Mesenteric fat pad (tissue), 1 donor: ENCODE results near the gene GSTA4. TPM values are rescaled to one million over a fixed set of nuclear protein-coding genes. Genes with fewer than 3 reads are reported as not detected.

Source experiments
- DNase-seq: peaks from one replicate; pipeline ENCODE4 v3.0.0-alpha.2; 2020; ENCODE audit warnings: low spot score
- long read RNA-seq: library from polyadenylated mRNA; unstranded; transcript quantifications from one replicate; pipeline ENCODE4 v2.0.0, GENCODE V29; 2020
- total RNA-seq: library from RNA; stranded (reverse); fragmentation: NEBNext Ultra II Directional; extraction: Animal tissue kit (Norgen Biotek cat#: 25700); gene quantifications from one replicate; pipeline ENCODE4 v1.2.1, GENCODE V29; 2021
- donor health status: DM: yes; HTN: yes; CAD: no.

Gene GSTA4, protein sequence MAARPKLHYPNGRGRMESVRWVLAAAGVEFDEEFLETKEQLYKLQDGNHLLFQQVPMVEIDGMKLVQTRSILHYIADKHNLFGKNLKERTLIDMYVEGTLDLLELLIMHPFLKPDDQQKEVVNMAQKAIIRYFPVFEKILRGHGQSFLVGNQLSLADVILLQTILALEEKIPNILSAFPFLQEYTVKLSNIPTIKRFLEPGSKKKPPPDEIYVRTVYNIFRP
- 20.4 TPM for total RNA-seq
- long read RNA-seq, transcript GSTA4-203 (7 exons, 1,334 nt): major isoform, 59 of 67 reads
- long read RNA-seq, partial matches to known transcripts: 4 of 67 reads
- long read RNA-seq, other reads (novel, unspliced or antisense): 4 of 67 reads

DNA sequence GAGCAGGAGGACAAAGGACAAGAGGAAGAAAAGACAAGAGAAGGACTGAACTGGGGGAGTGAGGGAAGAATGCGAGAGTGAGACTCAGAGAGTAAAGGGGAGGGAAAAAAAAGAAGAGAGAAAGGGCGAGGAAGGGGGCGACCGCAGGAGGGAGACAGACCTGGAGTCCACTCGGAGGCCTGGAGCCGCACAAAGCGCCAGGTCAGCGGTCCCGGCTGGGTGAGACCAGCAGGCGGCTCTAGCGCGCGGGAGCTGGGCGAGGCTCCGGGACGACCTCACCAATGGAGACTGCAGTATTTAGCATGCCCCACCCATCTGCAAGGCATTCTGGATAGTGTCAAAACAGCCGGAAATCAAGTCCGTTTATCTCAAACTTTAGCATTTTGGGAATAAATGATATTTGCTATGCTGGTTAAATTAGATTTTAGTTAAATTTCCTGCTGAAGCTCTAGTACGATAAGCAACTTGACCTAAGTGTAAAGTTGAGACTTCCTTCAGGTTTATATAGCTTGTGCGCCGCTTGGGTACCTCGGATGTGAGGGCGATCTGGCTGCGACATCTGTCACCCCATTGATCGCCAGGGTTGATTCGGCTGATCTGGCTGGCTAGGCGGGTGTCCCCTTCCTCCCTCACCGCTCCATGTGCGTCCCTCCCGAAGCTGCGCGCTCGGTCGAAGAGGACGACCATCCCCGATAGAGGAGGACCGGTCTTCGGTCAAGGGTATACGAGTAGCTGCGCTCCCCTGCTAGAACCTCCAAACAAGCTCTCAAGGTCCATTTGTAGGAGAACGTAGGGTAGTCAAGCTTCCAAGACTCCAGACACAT is at the start of gene GSTA4:
Gene GSTA4, minus strand, starts transcription at position 196 of the 824 bp plus-strand sequence. CDS start 1,041 bp downstream, outside the sequence.
- peak; percentile 97 for DNase-seq

DNA sequence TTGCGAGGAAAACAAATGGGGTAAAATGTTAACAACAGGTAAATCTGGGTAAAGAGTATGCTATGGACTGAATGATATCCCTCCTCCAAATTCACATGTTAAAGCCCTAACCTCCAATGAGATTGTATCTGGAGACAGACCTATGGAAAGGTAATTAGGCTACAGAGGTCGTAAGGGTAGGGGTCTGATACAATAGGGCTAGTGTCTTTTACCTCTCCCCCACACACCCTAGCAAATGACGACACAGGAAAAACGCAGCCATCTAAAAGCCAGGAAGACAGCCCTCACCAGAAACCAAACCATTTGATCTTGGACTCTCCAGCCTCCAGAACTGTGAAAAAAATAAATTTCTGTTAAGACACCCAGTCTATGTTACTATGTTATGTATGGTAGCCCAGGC is 49.5 kb upstream of the GSTA4 start:
- no peak for DNase-seq

DNA sequence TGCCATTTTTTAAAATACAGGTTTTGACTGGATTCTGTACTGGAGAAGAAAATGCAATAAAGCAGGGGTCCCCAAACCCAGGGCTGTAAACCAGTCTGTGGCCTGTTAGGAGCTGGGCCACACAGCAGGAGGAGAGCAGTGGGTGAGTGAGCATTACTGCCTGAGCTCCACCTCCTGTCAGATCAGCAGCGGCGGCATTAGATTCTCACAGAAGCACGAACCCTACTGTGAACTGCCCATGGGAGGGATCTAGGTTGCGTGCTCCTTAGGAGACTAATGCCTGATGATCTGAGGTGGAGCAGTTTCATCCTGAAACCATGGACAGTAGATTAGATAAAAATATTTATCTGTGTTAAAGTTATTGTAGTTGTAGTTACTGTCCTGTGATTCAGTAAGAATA is 49.0 kb upstream of the GSTA4 start:
- DNase-seq: no peak

DNA sequence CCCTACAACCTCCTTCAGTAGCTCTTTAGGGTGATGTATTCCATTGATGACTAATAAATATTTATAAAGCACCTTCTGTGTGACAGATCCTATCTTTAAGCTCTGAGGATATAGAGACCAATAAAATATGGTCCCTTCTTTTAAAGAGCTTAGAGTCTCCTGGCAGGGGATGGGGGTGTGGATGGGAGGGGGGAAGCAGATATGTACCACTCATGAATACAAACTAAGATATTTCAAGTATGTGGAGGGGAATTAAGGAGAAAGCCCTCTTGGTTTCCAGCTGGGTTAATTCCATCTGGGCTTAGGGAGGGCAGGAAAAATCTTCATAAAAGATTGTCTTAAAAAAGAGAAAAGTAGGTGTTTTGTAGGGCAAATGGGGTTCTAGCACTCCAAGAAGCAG is 48.5 kb upstream of the GSTA4 start:
- no peak for DNase-seq

DNA sequence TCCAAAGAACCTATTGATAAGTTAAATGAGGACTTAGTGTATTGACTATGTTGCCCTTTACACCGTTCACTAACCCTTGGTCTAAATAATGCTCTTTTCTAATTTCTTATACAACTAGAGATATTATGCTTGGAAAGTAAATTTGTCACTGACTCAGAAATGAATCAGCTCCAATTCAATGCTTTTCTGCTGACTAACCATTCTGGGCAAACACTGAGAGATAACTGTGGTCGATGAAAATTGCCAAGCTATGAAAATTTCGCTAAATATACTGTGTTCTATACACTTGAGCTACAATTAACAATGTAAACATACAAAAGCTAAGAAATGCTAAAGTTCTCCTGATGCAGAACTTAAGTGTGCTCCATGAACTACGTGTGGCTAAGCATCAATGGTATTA is 47.0 kb upstream of the GSTA4 start:
- no peak for DNase-seq

DNA sequence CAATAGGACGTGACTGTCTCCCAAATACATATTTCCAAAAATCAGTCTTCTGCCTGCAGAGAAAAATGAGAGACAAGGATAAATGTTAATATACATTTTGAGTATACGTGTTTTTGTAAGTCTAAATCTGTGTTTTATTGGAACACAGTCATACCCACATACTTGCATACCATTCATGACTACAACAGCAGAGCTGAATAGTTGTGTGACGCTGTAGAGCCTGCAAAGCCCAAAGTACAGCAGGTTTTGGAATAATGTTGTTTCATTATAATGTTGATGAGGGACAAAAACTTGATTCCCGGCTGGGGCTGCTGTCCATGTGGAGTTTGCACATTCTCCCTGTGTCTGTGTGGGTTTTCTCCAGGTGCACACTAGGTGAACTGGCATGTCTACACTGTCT is 46.3 kb upstream of the GSTA4 start:
- DNase-seq: no peak

DNA sequence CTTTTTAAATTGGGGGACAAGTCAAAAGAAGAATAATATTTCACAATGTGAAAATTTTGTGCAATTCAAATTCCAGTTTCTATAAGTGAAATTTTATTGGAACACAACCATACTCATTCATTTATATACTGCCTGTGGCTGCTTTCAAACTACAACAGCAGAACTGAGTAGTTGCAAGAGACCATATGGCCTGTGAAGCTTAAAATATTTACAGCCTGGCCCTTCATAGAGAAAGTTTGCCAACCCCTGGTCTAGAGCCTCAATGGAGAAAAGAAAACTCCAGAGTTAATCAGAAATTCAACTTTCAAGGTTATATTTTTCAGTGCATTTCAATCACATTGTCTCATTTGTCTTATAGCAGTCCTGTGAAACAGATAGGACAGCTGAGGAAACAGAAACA is 43.5 kb upstream of the GSTA4 start:
- no peak for DNase-seq

DNA sequence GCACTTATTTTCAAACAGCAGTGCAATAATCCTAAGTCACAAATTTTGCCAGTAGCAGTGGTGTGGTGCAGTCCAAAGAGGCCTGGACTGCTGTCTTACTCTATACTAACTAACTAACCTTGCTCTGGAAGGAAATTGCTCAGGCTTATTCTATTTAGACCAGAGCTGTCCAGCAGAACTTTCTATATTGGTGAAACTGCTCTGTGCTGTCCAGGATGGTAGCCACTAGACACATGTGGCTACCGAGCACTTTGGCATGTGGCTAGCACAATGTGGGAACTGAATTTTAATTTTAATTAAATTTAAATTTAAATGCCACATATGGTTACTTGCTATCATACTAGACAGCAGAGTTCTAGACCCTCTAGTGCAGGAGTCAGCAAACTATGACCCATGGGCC is 43.1 kb upstream of the GSTA4 start:
- DNase-seq: no peak

DNA sequence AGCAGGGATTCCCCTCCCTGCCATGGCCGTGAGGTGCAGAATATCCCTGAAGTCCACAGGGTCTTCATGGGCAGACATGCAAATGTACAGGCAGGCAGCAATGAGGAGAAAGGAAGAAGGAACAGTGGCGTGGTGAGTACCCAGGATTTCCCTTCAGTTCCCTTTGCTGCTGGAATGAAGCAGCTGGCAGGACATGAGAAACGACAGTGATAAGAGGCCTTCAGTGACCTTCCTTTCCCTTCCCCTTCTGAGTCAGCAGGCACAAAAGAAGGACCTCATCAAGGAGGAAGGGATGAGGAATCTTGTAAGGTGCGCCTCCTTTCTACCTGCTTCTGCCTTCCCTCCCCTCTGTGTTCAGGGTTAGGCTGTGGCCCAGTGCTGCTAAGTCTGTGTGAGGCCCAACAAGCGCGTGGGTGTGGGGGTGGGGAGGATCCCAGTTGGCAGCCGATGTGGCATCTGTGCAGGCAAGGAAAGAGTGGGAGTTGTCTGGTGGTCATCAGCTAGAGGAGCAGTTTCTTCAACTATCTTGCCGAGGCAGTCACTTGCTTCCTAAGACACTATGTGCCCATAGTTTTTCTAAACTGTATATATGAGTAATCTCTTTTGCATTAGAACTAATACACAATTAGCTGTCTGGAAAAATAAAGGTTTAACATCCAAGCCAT is 40.6 kb upstream of the GSTA4 start:
- DNase-seq: no peak

DNA sequence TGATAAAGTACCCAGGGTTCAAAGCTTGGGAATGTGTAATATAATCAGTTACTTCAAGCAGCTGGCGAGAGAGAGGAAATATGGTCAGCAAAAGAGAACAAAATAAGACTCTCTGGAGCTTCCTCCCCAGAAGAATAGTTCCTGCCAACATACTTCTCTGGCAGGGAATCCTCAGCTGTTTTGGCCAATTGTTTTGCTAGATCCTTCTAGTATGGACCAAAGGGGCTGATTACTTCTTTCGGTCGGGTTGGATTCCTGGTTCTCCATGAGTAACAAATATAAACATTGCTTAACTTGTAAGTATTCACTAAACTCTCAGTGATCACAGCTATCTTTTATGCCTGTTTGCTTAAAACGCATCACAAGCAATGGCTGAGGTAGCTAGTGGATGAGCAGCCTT is 38.7 kb upstream of the GSTA4 start:
- no peak for DNase-seq

DNA sequence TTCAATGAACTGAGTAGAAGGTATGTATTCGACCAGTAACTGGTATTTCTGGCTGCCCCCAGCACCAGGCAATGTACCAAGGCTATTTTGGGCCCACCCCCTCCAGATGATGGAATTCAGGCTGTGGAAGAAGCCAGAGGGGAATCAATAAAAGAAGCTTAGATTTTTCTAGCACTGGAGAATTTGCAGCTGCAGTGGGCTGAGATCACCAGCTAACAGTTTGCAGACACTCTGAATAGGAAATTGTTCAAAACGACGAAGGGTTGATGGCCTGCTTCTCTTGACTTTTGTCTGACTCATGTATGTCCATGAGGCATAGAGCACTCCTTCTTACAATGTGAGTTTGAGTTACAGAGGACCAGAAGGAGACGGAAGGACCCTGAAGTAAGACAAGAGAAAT is 37.8 kb upstream of the GSTA4 start:
- no peak for DNase-seq

DNA sequence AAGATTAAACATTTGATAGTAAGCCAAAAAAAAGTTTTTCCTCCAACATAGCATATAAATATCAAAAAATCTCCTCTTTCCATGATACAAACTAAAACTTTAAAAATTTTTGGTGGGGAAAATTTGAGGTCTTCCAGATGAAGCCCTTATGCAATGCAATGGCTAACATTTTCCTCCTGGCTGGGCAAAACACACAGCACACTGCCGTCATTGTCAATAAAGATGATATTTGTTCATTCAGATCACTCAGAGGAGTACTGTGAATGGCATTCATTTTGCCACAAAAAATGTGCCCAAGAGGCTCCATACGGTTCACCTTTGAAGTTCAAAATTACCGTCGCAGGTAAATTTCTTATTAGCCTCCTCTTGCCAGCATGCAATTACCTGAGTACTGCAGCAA is 36.2 kb upstream of the GSTA4 start:
- DNase-seq: no peak

DNA sequence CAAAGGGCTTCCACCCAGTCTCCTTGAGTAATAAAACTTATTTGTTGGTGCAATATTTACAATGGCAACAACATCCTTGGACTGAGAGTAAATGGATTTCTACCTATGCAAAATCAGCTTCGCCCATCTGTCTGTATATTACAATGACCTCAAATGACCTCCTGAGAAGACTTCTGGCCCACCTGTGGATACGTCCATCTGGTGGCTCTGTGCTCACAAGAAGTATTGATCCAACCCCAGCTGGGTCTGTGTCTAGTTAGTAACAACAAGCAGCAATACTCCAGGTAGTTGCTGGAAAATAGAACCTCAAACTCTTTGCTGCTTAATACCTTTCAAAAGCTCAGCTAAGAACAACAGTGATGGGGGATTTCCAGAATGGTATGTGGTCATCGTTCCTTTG is 34.7 kb upstream of the GSTA4 start:
- no peak for DNase-seq

DNA sequence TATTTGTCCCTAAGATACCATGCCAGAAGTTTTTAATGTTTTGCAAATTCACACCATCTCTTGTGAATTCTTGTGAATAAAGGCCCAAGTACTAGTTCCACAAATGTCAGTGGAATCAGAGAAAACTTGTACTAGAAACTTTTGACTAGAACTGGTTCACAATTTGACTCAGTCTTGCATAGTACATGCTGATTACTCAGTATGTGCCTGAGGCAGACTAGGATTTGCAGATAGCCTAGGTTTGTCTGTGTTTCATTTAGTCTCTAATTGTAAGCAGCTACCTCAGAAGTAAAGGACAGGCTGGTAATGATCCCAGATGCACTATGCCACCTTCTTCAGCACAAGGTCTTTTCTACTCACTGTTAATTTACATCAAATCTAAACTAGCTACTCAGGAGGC is 34.2 kb upstream of the GSTA4 start:
- DNase-seq: no peak

DNA sequence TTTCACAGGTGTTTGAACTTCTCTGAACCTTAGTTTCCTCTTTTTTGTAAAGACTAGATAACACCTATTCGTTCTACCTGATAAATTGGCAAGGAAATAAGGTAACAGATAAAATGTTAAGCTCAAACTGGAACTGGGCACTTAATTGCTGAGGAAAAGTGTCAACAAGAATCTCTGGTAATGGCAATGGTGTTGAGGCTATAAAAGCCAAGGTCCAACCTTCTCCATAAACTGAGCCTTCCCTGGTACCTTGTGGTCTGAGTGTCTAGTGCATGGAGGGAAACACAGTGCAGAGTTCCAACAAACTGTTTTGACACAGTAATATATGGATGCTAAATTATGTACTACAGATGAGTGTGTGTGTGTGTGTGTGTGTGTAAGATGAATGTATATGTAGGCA is 33.4 kb upstream of the GSTA4 start:
- DNase-seq: no peak

DNA sequence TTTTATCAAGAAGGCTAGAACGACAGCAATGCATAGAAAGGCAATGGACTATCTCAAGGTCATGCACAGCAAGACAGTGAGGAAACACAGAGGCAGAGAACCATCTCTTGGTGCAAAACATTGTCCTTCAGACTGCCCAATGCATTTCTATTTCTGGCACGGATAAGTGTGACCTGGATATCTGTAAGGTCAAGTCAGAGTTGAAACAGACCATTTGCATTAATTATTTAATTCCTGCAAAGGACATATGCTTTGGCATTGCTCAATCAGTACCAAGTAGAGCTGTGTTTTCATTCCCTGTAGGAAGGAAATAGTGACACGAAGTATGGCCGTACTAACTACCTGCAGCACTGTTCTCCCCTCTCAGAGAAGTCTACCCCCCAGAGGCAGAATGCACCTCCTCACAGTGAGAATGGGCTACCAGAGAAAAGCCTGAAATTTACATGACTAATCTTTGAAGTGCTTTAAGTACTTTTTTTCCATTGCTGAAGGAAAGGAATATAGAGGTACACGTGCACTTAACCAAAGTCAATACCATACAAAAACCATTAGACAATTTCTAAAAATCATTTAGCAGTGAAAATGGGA is 32.1 kb upstream of the GSTA4 start:
- DNase-seq: no peak

DNA sequence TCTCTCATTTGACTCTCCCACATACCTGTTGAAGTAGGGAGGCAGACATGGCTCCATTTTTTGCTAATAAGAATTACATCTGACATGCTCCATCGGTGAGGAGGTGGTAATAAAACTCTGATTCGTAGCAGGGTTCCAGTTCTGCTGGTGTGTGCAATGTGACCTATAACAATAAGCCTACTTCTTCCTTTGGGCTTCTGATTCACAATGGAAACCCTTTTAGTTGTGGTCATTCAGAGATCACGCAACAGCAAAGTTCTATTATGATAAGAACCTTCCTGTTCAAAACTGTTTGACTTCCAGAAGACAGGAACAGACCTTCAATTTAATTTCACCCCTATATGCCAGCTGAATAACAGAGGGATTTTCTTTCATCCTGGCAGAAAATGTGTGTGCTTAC is 31.4 kb upstream of the GSTA4 start:
- DNase-seq: no peak

DNA sequence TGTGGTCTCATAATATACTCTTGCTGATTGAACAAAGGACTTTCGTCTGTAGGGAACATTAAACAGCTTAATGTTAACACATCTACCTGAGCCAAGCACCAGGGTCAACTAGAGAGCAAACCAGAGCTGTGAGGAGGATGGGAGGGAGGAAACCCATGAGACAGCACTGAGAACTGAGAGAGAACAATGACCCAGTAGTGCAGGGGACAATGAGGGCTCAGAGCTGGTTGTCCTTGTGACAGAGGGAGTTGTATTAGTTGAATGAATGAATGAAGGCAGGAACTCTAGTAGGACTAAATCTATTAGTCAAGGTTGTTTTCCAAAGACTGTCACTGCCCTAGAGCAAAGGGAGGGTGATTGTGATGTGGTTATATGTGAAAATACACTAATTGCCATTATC is 28.2 kb upstream of the GSTA4 start:
- DNase-seq: no peak

DNA sequence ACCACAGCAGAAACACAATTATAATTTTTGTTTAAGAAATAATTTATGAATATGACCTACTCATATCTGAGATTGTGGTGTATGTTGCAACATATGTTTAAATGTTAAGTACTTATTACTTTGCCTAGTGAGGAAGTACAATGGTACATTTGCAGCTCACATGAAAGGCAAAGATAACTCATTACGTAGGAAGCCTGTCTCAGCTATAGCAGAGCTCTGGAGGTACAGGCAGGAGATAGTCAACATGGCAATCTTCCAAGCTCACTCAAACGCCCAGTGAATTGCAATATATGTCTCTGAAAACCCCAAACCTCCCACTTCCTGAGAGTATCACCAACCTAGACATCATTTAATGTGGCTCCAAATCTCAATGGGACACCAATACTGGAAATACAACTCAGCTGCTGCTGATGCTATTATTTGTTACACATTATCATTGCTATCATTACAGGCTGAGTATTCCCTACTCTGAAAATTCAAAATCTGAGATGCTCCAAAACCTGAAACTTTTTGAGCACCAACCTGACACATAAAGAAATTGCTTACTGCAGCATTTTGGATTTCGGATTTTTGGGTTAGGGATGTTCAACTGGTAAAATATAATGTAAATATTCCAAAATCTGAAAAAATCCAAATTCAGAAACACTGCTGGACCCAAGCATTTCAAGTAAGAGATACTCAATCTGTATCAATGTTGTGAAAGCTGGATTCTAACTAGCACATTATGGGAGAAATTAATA is 25.1 kb upstream of the GSTA4 start:
- DNase-seq: no peak

DNA sequence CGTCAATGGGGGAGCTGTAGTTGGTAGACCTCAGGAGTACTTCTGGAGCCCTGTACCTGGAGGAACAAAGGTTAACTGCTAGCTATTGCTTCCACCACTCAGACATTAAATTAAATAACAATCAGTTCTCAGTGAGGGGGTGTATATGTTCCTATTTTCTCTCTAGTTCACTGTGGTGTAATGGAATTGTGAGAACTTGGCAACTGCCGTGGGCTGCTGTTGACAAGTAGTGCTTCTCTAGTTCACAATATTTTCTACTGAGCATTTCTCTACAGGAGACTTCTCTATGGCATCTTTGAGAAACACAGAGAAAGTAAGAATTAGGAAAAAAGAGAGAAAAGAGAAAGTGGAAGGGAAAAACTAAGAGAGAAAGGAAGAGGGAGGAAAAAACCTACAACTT is 23.4 kb upstream of the GSTA4 start:
- DNase-seq: no peak

DNA sequence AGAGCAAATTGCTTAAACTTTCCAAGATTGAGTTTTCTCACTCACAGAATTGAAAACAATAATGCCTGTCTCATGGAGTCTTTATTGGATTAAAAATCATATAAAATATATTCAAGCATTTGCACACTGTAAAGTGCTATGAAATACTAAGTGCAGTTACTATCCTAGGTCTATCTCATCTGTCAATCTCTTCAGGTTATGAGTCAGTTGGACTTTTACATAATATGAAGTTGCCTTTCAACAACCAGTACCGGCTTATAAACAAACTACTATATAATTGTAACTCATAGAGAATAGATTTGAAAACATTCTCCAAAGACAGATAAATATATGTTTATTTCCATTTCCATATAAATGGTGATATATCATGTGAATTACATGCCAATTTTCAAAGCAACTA is 20.4 kb upstream of the GSTA4 start:
- DNase-seq: no peak
